ENCODE results near the gene TRDMT1. TPM values are rescaled to one million over a fixed set of nuclear protein-coding genes. Genes with fewer than 3 reads are reported as not detected.

The TRDMT1 gene
- total RNA-seq, 2 experiments from 2014 or later = 4.4 to 4.5 TPM

DNA sequence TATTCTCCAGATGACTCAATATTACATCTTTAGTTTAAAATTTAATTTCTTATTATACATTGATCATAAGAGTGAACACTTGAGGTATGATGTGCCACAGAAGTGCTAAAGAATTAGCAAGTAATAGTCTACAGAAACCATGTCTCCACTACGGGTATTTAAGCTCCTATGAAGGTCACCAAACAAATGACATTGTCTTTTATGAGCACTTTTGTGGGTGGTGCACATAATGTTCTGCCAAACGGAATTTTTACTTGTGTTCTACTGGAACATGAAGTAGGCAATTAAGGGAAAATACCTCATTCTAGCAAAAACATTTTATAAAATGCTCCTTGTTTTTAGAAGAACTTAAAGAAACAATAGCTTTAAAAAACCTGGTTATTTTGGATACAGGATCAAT, 44.4 kb downstream of the TRDMT1 start:
- no peaks in the 10 kb centered on the region for H3K9me3 Mint-ChIP-seq
- H3K36me3 Mint-ChIP-seq (ENCODE audit: low read depth) = peaks cover 7% of the 10 kb centered on the region
- POLR2A ChIA-PET = no interaction called here
- TF ChIP-seq, protein P1, sequence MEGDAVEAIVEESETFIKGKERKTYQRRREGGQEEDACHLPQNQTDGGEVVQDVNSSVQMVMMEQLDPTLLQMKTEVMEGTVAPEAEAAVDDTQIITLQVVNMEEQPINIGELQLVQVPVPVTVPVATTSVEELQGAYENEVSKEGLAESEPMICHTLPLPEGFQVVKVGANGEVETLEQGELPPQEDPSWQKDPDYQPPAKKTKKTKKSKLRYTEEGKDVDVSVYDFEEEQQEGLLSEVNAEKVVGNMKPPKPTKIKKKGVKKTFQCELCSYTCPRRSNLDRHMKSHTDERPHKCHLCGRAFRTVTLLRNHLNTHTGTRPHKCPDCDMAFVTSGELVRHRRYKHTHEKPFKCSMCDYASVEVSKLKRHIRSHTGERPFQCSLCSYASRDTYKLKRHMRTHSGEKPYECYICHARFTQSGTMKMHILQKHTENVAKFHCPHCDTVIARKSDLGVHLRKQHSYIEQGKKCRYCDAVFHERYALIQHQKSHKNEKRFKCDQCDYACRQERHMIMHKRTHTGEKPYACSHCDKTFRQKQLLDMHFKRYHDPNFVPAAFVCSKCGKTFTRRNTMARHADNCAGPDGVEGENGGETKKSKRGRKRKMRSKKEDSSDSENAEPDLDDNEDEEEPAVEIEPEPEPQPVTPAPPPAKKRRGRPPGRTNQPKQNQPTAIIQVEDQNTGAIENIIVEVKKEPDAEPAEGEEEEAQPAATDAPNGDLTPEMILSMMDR (IDR thresholded peaks at IDR 0.05) = no peak
- no peak for ATAC-seq
- H3K27me3 Mint-ChIP-seq = no peaks in the 10 kb centered on the region
- CTCF ChIA-PET = no interaction called here
- intact Hi-C loops (cut with micrococcal nuclease) = no loop called here
- no peak overlapping the region for H3K27ac Mint-ChIP-seq
- DNase-seq = no peak
- H3K4me3 Mint-ChIP-seq = no peak overlapping the region
- H3K4me1 Mint-ChIP-seq (ENCODE audit: low read depth) = peaks cover 3% of the 10 kb centered on the region

DNA sequence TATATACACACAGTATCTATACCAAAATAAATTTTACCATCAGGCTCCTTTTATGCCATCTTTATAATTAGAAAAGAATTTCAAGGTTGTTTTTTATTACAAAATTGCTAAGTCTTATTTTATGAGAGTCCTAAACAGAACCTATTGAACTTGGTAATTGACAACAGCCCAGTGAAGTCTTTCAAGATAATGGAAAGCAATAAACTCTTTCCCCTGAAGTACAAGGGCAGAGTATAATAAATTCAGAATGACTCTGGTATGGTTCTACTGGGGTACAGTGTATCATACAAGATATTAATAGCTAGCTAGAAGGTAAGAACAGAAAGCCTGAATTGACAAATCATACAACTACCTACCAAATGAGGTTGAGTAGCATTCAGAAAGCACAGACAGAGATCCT, 45.6 kb downstream of the TRDMT1 start:
- Mint-ChIP-seq H3K4me1 (ENCODE audit: low read depth) (peaks cover under 1% of the 10 kb centered on the region), H3K27ac (no peak overlapping the region), H3K36me3 (ENCODE audit: low read depth) (peaks cover 5% of the 10 kb centered on the region), H3K9me3 (no peaks in the 10 kb centered on the region), H3K4me3 (no peak overlapping the region), H3K27me3 (no peaks in the 10 kb centered on the region)
- ChIA-PET CTCF (no interaction called here), POLR2A (no interaction called here)
- intact Hi-C loops (cut with micrococcal nuclease) = no loop called here
- ATAC-seq (no peak), DNase-seq (no peak)
- TF ChIP-seq, protein P1 (IDR thresholded peaks at IDR 0.05) = no peak

DNA sequence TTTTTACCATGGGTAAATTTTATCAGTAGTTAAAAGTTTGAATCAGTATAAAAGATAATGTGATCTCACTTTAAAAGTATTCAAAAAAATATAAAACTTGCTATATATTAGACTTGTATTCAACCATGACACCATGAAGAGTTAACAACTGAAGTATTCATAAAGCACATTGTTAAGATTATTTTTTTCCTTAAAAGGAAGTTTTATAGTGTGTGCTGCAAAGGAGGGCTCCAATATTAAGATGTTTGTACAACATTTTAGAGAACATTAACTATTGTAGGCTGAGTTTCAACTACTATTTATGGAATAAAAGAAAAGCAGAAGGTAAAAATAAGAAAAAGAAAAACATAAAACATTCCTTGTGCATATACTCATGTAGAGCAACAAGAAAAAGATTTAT, 47.4 kb downstream of the TRDMT1 start:
- POLR2A ChIA-PET = no interaction called here

DNA sequence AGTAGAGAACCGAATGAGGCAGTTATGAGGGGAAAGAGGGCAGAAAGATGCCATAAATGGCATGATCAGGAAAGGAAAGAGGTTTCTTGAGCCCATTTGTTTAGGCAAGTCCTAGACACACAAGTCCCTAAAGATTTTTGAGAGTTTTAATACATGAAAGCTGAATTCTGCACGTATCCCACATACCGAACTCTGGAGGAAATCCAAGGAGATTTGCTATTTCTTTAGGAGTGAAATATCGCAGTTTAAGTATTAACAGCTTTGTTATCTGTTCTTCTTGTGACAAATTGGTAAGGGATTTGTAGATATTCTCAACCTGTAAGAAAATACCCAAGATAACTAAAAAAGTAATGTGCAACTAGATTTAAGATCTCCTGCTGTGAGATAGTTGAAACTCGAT, 48.2 kb downstream of the TRDMT1 start:
- CTCF ChIA-PET = interaction anchor here (0.9 kb wide), 1 partner anchor 12 kb away, joined by 3 read pairs; no protein-coding TSS in a partner anchor
- TF ChIP-seq, protein P1 (IDR thresholded peaks at IDR 0.05) = no peak

More for the DNA sequence above, 47.4 kb downstream of the TRDMT1 start:
- Mint-ChIP-seq H3K9me3 (no peaks in the 10 kb centered on the region), H3K4me3 (no peak overlapping the region), H3K4me1 (ENCODE audit: low read depth) (no peaks in the 10 kb centered on the region), H3K27ac (no peak overlapping the region), H3K36me3 (ENCODE audit: low read depth) (peaks cover 5% of the 10 kb centered on the region), H3K27me3 (no peaks in the 10 kb centered on the region)
- TF ChIP-seq, protein P1 (IDR thresholded peaks at IDR 0.05) = no peak
- CTCF ChIA-PET = interaction anchor here (0.8 kb wide), 1 partner anchor 63 kb away, joined by 3 read pairs; no protein-coding TSS in a partner anchor
- intact Hi-C loops (cut with micrococcal nuclease) = no loop called here
- no peak for DNase-seq
- ATAC-seq = no peak

DNA sequence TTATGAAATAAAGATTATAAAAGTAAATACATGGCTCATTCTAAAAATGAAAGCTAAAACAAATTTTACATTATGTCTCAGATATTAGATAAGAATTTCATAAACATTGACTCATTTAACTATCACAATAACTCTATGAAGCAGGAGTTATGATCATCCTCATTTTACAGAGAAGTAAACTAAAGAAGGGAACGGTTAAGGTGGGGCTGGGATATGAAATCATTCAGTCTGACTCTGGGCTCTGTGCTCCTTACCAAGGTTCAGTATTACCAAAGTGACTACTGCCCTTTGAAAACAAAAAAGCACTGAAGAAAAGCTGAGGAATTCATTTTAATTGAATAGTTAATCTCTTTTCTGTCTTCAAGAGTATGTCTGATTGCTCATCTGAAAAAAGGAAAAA, 49.8 kb downstream of the TRDMT1 start:
- no peak for ATAC-seq
- H3K9me3 Mint-ChIP-seq = no peaks in the 10 kb centered on the region
- H3K27ac Mint-ChIP-seq = no peak overlapping the region
- H3K36me3 Mint-ChIP-seq (ENCODE audit: low read depth) = peaks cover 5% of the 10 kb centered on the region
- no peaks in the 10 kb centered on the region for H3K27me3 Mint-ChIP-seq
- no peaks in the 10 kb centered on the region for H3K4me1 Mint-ChIP-seq (ENCODE audit: low read depth)
- intact Hi-C loops (cut with micrococcal nuclease) = no loop called here
- TF ChIP-seq, protein P1 (IDR thresholded peaks at IDR 0.05) = no peak
- no peak for DNase-seq
- no peak overlapping the region for H3K4me3 Mint-ChIP-seq
- ChIA-PET CTCF (interaction anchor here (0.9 to 1.1 kb wide), 2 partner anchors 31 to 79 kb away, joined by 3 read pairs; no protein-coding TSS in a partner anchor), POLR2A (interaction anchor here (0.6 to 1.7 kb wide), 4 partner anchors 21 to 260 kb away, joined by 3 to 6 read pairs (median 4); partner anchors contain the start of gene TRDMT1)

More for the DNA sequence above, 48.2 kb downstream of the TRDMT1 start:
- intact Hi-C loops (cut with micrococcal nuclease) = no loop called here
- Mint-ChIP-seq H3K27me3 (no peaks in the 10 kb centered on the region), H3K27ac (no peak overlapping the region), H3K36me3 (ENCODE audit: low read depth) (peaks cover 5% of the 10 kb centered on the region), H3K4me1 (ENCODE audit: low read depth) (no peaks in the 10 kb centered on the region), H3K9me3 (no peaks in the 10 kb centered on the region), H3K4me3 (no peak overlapping the region)
- POLR2A ChIA-PET = no interaction called here
- ATAC-seq = no peak
- DNase-seq = no peak
